GM12872 (cell line): Measurements from ENCODE around the gene FLT4.

Source experiments
- TF ChIP-seq, protein P1 (sequence below): IDR thresholded peaks from 3 replicates; pipeline ENCODE4 v1.5.1; 2011; ENCODE audit warnings: low read depth, mild to moderate bottlenecking, low read length, moderate library complexity; ENCODE audit not compliant: insufficient read depth

FLT4 gene

DNA sequence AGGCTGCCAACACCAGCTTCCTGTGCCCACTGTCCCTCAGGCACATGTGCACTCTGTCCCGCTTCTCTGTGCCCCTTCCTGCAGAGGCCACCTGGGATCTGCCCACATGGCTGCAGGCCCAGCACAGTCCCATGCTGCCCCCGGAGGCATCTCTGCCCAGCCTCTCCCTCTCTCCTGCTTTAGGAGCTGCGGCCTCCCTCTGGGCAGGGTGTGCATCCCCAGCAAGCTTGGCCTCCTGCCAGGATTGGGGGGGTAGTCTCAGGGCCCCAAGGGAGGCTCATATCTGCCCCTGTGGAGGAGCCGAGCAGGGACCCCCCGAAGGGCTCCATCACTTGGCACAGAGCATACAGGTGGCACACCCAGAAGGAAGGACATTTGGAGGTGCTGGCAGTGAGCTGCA, 24.8 kb downstream of the FLT4 start:
- TF ChIP-seq, protein P1, sequence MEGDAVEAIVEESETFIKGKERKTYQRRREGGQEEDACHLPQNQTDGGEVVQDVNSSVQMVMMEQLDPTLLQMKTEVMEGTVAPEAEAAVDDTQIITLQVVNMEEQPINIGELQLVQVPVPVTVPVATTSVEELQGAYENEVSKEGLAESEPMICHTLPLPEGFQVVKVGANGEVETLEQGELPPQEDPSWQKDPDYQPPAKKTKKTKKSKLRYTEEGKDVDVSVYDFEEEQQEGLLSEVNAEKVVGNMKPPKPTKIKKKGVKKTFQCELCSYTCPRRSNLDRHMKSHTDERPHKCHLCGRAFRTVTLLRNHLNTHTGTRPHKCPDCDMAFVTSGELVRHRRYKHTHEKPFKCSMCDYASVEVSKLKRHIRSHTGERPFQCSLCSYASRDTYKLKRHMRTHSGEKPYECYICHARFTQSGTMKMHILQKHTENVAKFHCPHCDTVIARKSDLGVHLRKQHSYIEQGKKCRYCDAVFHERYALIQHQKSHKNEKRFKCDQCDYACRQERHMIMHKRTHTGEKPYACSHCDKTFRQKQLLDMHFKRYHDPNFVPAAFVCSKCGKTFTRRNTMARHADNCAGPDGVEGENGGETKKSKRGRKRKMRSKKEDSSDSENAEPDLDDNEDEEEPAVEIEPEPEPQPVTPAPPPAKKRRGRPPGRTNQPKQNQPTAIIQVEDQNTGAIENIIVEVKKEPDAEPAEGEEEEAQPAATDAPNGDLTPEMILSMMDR, result no peak

- TF ChIP-seq, protein P1, result no peak
Observed at GRCh38 chr5:180623844-180624243, 25.6 kb downstream of the FLT4 start.

- TF ChIP-seq, protein P1, result no peak
Observed at GRCh38 chr5:180623411-180623834, 26.0 kb downstream of the FLT4 start.

DNA sequence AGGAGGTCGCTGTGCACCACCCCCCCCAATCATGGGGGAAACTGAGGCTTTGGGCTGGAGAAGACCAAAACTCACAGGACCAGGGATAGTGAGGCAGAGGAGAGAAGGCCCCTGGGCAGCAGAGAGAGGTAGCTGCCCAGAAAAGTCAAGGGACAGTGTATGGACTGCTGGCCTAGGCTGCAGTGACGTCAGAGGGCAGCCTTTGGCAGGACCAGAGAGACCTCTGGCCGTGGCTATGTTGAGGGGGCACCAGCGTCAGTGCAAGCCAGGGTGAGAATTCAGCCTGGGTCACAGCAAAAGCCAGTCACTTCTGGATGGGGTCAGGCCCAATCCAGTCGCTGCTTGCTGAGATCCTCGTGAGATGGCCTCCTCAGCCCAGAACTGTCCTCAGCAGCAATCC, 26.5 kb downstream of the FLT4 start:
- TF ChIP-seq, protein P1, result no peak

DNA sequence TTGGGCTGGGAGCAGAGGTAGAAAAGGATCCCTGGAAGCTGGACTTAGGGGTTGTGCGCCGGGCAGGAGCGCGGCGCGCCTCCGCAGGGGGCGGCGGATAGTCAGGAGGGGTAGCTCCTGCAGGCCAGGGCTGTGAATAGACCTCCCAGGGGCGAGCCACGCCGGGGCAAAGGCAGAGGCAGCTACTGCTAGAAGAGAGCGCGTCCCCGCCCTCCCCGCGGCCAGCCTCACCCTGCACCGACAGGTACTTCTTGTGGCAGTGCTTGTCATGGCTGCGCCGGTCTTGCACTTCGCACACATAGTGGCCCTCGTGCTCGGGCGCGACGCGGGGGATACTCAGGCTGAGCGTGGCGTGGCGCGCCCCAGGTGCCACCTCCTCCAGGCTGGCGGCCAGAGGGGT, 28.1 kb downstream of the FLT4 start:
- TF ChIP-seq, protein P1, result no peak

DNA sequence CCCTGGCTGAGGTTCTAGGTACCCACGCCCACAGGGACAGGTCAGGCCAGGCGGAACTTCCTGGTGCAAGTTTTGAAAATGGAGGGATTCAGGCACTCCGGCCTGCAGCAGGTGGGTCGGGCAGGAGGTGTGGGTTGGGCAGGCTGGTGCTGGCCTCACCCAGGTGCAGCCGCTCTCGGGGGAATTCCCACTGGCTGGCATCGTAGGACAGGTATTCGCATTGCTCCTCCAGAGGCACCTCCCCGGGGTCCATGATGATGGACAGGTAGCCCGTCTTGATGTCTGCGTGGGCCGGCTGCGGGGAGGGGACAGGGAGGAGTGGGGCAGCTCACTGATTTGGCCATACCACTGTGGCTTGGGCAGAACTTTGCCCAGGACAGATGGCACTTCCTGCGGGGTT, 29.4 kb downstream of the FLT4 start:
- TF ChIP-seq, protein P1, result no peak

DNA sequence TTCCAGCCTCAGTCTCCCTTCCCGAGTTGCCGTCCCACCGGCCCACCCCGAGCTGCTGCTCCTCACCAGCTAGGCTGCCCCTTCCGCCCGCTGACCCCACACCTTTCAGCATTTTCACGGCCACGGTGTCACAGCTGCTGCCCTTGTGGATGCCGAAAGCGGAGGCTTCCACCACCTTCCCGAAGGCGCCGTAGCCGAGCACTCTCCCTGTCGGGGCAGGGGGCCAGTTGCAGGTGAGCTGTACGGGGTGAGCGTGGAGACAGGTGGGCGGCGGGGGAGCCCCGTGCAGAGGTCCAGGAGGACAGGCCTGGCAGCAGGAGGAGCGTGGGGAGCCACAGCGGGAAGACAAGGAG, 29.9 kb downstream of the FLT4 start:
- TF ChIP-seq, protein P1, result no peak
